GM18502 (cell line): ENCODE results near the gene DDR2.

Experiments
- ATAC-seq: cut with Tn5 transposase; IDR thresholded peaks from one replicate; pipeline ENCODE4 v1.9.1; 2021; ENCODE audit warnings: mild to moderate bottlenecking; ENCODE audit not compliant: unreplicated experiment, poor library complexity

Gene DDR2

DNA sequence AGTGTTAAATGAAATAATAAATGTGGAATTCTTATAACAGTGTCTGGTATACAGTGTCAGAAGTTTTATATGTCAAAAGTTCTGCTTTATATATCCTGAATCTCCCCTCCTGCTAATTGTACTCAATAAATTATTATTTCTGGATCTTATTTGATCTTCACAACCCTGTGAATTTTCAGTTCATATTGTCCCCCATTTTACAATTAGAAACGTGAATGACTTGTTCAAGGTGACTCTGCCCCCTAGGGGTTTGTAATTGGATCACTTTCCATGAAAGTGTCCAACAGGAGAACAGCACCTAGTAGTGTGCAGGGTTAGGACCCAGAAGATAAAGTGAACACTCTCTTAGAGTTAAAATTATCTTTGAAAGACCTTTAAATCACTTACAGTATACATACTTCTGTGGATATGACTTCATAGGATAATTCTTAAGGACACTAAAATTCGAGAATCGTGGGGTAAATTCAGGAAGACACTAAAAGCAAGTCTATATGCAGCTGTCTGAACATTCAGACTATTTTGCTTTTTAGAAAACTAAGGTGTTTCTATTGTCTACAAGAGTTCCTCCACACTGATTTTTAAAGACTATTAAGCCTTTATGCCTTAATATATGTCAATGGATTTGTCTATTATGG, 4.5 kb upstream of the DDR2 start:
- no peak for ATAC-seq

DNA sequence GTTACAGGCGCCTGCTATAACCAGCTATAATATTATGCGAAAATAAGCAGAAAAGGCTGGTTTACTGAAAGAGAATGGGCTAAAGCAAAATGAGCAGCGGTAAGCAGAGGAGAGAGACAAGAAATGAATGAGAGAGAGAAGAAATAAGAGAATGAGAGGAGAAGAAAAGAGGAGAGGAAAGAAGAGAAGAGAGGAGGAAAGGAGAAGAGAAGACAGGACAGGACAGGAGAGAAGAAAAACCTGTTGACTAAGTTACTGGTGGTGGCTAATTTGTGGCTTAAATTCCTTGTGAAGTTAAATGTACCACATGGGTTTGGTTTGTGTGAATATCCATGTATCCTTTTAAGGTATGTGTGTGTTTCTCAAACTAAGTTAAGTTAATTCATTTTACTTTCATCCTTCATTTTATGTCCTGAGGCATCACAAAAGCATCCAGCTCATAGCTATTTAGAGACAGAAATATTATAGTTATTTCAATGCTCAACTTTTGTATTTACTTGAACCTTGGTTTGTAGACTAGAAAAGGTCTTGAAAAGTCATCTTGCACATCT, 3.1 kb upstream of the DDR2 start:
- ATAC-seq: no peak

DNA sequence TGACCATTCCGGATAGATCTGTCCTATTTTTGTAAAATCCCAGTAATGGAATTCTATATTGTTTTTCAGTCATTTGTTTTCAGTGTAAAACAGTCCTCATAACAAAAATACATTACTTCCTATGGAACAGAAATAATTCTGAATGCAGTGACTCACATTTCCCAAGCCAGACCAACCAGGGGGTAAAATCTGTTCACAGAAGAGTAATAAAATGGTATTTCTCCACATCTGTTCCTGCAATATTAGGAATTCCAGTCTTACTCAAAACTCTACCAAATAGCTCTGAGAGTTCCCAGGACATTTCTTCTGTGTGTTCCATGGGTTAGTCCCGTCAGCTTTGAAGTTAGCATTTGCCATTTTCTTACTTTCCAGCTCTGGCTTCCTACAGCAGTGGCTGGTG, 2.6 kb upstream of the DDR2 start:
- no peak for ATAC-seq

DNA sequence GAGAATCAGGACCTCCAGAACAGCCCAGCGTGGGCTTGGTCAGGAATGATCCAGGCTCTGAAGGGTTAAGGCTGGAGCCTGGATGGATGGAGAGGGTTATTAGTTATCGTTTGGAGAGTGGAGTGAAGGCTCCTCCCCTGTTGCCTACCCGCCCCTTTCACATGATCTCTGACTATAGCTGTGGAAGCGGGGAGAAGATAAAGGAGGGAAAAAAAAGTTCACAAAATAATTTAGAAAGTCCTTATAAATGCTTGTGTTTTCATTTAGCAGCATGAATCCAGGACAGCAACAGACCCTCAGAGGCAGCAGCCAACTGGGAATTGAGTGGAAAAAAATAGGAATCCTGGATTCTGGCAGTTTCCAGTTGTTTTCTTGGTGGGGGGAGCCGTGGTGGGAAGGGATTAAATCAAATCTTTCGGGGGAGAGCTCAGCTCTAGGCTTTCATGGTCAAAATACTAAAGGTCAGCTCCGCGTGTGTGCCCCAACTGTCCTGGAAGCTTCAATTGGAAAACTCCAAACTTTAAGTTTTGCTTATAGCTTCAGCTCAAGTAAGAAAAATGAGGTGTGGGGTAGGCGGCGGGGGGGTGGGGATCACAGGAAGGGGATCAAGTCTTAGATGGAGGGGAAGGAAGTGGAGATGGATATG, 595 bp upstream of the DDR2 start:
- ATAC-seq: no peak

DNA sequence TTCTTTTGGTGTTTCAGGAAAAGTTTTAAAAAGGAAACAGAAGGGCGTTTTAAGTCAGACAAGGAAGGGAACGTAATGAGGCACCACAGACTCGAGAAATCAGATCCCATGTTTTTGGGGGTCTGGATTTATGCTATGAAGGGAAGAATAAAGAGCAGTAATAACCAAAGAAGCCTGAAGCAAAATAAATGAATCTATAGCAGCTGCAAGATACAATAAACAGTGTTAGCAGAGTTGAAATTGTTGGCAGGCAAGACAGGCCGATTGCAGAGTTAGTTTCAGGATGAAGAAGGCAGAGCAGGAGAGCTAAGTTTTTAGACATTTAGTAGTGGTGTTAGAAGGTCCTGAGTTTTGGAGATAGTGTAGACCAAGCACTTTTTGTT, 425 bp downstream of the DDR2 start:
- ATAC-seq: no peak

DNA sequence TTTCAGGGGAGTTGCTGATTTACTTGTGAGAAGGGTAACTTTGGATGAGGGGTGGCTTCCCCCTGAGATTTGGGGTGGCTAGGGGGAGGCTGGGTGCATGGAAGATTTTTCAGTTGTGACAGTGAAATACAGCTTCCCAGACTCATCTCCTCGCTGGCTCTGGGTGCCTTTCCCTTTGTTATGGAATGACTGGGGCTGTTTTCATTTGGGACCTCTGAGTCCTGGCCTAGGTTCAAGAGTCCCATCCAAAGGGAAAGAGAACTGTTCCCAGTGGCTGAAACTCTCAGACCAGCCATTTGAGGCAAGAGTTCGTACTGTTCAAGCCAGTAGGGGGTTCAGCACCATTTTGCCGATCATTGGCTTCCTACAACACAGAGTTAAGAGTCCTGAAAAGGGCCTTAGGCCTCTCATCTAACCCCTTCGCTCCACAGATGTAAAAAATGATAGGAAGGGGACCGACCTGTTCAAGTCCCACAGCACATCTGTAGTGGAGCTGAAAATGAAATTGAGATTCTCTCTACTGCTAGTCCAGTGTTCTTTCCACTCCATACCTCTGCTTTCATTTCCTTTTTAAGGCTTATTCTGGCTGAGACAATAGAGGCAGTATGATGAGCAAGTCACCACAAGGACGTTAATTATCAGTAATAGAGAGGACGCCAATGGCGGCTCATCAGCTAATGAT, 958 bp downstream of the DDR2 start:
- peak; percentile 70 for ATAC-seq

DNA sequence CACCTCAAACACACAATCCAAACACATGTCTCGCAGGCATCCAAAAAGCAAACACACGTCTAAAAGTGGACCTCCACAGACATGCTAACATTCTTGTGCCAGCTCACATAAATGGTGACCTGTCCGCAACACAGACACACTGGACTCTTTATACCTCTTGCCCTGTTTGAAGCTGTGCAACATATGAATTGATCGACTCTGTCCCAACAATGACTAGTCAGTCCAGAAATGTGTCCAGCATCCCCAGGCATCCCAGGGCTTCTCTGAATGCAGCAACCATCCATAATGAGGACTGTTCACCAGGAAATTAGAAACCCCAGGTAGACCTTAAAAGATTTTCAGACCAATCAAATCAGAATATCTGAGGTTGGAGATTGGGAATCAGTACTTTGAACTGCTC, 3.2 kb downstream of the DDR2 start:
- ATAC-seq: no peak

DNA sequence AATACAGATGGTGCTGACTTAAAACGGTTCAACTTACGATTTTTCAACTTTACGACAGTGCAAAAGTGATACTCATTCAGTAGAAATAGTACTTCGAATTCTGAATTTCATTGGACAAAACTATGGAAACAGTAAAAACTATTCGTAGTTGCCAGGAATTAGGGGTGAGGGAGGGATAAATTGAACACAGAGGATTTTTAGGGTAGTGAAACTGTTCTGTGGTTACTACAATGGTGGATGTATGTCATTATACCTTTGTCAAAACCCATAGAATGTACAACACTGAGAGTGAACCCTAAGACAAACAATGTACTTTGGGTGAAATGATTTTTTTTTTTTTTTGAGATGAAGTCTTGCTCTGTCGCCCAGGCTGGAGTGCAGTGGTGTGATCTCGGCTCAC, 7.5 kb downstream of the DDR2 start:
- no peak for ATAC-seq

DNA sequence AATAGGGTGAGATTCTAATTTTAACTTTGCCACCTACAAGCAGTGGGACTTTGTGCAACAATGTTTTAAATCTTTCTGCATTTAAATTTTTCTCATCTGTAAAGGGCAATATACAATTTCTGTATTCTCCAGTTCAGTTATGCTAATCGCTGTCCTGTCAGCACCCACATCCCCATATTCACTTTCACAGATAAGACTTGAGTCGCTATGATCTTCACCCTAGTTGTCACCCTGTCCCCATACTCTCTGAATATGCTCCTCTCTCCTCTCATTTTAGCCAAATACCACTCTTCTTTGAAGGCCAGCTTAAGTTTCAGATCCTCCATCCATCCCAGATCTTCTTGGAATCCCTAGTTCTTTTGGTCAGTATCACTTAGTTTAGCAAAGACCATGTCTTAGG, 8.8 kb downstream of the DDR2 start:
- ATAC-seq: no peak

DNA sequence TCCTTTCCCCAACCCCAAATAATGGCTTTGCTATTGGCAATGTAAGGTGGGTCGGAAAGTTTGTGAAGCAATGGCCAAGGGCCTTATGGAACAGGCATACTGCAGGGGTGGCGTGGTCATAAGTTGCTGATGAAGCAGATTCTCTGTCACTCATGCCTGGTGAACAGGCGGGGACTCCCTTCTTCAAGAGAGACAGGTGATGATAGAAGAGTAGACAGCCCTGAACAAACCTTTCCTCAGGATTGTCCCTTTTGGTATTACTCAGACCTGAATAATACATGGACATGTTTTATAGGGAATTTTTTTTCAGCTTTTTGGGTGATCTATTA, 12.7 kb downstream of the DDR2 start:
- no peak for ATAC-seq

DNA sequence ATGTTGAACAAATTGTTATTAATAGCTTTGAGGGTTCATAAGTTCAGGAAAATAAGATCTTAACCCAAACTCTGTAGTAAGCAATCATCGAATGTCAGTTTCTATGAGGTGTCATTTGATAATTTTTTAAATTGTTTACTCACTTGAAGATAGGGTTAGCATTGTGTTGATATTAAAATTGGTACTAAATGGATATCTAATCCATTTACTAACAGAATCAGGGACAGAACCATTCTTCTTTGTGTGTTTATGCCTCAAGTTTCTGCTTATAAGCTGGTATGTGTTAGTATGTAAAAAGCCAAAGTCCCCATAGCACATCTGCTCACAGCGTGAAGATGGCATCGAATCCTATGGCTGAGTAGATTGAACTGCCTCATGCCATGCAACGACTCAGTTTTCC, 13.4 kb downstream of the DDR2 start:
- ATAC-seq: no peak

DNA sequence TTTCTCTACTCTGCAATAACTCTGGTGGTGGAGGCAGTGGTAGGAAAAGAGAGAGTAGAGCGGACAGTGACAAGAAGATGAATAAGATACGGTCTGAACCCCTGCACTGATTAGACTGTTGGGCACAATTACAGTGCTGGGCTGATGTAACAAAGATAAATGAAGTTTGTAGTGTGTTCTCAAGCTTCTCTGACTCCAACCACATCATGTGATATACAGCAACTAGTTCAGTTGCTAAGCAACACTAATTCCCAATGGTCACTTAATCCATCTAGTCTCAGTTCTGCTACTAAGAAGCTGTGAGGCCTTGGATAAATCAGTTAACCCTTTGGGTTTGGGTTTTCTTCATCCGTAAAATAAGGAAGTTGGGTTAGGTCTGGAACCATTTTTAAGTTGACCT, 17.3 kb downstream of the DDR2 start:
- no peak for ATAC-seq

DNA sequence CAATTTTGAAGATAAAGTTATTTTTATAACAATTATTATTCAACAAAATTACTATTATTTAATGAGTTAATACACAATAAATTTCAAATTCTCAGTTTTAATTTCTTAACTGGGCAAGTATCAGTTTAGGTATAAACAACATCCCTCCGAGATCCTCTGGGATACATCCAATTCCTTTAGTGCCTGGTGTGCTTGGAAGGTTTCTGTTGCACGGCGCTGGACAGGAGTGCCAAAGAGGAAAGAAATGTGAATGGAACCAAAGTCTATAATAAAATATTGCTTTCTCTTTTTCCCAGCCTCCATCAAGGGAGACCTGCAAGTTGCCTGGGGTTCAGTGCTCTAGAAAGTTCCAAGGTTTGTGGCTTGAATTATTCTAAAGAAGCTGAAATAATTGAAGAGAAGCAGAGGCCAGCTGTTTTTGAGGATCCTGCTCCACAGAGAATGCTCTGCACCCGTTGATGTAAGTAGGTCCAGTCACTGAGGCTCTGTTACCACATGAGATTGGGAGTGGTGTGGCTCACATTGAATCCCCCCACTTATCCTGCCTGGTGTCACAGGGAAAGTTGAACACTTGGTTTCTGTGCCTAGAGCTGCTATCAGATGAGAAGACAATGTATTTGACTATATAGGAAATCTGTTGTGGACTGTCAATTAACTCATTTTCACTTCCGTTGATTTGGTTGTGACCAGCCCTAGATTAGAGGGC, 22.8 kb downstream of the DDR2 start:
- ATAC-seq: no peak

DNA sequence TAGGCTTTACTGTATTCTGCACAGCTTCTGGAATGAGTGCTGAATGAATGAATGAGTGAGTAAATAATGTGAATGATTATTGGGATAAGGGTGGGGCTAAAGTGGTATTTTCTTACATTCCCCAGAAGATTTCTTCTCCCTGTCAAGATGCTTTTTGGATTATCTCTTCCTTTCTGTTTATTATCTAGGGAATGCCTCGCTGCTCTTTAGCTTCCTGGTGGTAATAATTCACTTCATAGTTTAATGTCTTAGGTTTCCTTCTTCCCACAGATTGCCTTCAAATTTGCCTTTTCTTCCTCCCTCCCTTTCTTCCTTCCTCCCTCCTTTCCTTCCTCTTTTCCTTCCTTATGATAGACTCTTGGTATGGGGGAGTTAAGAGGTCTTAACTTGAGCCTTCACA, 24.0 kb downstream of the DDR2 start:
- no peak for ATAC-seq

DNA sequence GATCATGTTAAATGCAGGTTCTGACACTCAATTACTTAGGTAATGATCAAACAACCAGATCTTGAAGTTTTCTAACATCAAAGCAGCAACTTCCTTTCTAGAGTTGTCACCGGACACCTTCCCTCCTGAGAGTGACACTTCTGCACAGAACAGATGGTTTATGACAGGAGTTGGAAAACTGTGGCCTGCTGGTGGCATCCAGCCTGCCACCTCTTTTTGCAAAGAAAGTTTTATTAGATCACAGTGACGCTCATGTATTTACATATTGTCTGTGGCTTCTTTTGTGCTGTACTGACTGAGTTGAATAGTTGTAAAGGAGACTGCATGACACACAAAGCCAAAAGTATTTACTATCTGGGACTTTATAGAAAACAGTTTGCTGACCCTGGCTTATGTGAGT, 28.3 kb downstream of the DDR2 start:
- no peak for ATAC-seq

DNA sequence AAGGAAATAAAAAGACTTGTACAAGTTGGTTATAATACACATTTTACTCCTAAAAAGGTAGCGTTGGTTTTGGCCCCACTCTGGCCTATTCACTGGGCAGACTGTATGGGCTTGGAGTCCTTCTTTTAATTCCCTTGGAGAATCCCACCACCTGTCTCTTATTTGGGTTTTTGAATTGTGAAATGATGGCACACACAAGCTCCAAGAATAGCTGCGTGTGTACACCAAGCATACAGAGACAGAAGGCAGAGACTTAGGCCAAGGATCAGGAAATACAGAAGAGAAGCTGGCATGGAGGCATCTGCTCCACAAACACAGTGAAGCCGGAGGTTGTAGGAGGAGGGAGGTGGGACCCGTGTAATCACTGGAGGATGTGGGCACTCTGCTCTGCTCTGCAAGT, 29.1 kb downstream of the DDR2 start:
- no peak for ATAC-seq

DNA sequence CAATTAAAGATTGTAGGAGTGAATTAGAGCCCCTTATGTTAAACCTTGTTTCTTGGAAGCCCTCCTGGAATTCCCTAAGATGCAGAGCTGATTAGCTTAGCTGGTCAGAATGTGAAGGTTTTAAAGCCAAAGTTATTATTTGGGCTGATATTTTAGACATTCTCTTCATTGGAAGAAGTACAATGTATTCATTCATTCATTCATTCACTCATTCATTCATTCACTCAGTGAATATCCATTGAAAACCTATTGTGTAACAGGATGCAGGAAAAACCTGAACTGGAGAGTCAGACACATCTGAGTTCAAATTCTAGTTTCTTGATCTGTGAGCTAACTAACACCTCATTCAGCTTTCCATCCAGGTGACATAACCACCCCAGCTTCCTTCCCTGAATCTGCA, 29.7 kb downstream of the DDR2 start:
- no peak for ATAC-seq

DNA sequence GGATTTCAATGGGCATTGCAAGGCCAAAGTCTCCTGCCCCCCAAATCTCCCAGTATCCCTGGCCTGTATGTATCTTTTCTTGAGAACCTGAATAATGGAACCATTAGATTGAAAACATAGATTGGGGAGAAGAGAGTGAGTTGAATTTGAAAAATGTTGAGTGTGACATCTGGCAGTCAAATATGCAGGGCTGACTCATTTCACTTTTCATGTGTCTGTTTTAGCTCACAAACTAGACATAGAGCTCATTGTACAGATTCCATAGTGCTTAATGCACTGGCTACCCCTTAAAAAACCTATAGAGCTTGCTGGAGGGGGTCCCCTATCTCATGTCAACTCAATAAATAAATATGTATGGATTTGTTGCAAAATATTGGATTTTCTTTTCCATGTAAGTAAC, 30.8 kb downstream of the DDR2 start:
- ATAC-seq: peak; percentile 83

DNA sequence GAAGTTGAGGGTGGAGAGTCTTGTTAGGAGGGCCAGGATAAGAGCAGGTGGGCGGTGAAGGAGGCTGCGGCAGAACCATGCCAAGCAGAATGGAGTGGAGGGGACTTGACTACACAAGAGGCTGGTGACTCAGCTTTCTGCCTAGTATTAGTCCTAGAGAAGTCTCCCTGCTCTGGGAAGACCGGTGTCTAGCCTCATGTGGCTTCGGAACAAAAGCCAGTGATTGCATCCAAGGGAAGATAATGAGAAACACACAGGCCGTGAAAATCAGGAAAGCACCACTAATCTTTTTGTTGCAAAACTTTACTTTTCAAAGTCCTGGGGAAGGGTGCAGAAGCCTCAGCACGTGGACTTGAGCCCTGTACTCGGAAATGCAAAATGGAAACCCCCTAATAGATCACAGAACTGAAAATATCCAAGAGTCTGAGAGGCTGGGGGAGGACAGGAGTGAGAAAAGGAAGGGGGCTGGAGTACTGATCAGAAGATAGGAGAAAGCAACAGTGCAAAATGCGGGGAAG, 31.4 kb downstream of the DDR2 start:
- ATAC-seq: peak; percentile 55

DNA sequence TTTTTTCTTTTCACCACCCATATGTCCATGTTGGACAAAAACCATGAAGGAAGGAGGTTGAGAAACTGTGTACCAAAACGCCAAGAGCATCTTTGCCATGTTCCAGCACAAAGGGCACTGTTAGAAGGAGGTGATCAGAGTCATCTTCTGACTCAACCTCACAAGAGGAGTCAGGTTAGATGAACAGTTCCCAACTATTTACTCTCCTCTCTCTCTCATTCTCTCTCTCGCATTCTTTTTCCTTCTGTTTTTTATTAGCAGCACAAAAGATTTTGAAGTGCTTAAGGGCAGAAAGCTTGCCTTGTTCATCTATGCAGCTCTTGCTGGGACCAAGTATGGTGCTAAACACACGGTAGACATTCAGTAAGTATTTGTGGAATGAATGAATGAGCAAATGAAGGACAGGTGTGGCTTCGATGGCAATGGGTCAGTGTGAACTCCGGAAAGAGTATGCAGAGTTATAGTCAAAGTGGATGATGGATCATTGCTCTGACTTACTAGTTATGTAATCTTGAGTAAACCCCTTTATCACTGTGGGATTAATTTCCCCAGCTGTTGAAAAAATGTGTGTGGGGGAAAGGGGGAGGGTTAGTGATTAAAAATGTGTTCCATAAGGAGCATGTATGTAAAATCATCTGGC, 33.9 kb downstream of the DDR2 start:
- no peak for ATAC-seq
